CD4-positive, alpha-beta T cell treated with Interleukin-17A for 1 hour (primary cell): ENCODE results near the gene DDX20.
A peak's percentile ranks its signal among the peaks of the same experiment; 100 is the strongest.
"Not testable (repeated sequence)": the region's sequence is repeated elsewhere in the genome, so short reads cannot be mapped to it uniquely, and the experiment has no call there.

ENCODE experiments used
- DNase-seq: peaks from one replicate; pipeline ENCODE4 v3.0.0-alpha.2; 2020

Gene DDX20

GRCh38 chr1:111734426-111734825, 21.3 kb upstream of the DDX20 start:
- DNase-seq: no peak

DNA sequence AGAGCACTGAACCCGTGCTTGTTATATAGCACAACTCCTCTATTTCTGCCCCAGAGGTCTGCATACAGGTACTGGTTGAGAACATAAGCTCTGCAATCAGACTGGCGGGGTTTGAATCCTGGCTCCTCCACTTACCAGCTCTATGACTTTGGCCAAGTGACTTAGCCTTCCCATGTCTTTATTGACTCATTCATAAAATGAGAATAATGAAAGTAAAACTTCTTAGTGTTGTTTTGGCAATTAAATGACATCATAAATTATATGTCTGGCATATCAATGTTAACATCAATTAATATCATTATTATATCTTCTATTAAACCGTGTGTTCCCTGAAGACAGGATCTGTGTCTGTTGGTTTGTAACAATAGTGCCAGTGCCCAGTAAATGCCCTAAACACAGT, 20.8 kb upstream of the DDX20 start:
- no peak for DNase-seq

- DNase-seq: no peak
Observed at GRCh38 chr1:111735321-111735720, 20.4 kb upstream of the DDX20 start.

- DNase-seq: no peak
Observed at GRCh38 chr1:111735858-111736544, 19.7 kb upstream of the DDX20 start.

DNA sequence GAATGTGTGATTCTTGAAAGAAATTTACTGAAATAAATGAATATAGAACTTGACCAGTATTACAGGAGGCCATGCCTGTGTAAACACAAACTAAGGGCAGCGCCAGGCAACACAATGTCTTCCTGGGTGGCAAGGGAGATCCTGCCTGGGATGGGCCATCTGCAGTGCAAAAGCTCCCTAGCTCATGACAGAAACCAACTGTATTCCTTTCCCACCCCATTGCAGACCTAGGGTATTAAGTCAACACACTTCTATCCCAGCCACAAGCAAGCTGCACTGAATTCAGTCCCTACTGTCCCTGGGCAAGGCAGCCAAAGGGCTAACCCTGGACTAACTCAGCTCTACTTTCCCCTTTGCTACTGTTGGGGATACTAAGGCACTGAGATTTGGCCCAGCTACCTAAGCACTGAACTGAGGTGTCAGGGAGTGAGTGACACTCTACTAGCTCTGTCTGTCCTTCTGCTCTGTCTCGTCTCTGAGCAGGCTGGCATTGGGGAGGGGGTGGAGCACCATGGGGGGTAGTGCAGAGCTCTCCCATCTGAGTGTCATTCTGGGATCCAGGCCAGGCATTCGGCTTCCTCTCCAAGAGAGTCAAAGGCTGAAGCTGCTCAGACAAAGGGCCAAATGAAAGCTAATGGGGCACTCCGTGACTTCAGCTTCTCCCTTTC, 19.0 kb upstream of the DDX20 start:
- no peak for DNase-seq

DNA sequence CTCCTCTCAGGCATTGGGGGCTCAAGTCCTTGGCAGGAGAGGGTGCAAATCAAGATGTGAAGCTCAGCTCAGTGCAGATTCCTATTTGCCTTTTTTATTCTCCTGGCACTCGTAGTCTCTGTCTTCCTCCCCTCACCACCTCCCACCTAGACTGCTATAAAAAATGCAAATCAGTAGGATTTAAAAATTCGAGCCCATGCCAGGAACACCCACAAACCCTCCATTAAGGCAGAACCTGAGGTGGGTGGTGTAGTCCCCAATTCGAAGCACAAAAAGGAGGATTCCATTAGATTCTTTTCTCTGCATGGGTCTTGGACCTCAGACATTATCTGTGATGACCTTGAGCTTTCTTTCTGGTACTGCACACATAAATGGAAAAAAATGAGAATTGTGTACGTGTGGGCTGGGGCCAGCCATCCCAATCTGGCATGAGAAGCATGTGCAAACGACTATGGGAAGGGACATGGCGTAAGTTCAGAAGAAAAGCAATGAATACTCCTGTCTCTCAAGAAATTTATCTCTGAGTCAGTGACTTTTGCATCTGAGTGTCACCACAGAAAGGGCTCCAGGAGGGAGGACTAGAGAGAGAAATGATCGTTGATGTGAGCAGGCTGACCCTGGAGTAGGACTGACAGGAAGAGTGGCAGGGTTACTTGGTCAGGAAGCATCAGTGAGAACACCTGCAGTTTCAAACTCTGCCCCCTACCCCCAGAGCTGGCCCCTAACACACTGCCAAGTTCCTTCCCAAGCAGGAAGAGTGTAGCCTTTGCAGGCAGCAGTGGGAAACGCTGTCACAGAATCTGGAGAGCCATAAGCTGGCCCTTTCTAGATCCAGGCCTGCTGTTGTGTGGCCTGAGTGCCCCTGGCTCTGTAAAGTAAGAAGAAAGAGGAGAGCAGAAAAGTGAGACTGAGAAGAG, 18.2 kb upstream of the DDX20 start:
- DNase-seq: no peak

DNA sequence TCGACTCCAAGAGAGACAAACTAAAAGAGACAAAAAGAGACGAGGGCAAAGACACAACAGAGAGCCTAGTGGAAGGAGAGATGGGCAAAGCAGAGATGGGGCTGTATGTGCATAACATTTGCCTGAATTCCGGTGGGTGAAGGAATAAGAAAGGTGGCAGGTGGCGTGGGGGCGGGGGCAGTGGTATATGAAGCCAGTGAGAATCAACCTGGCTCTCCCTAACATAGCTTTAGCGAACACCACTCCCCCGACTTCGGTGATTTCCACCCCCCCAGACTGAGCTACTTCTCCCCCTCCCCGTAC, 17.6 kb upstream of the DDX20 start:
- no peak for DNase-seq

GRCh38 chr1:111738436-111739193, 17.1 kb upstream of the DDX20 start:
- peak; percentile 58 for DNase-seq

- peak; percentile 78 for DNase-seq
Observed at GRCh38 chr1:111739194-111739924, 16.3 kb upstream of the DDX20 start, which contains the start of gene INKA2. TSS of gene INKA2 (minus strand) at chr1:111739395. CDS start at chr1:111739242, 153 bp downstream.

DNA sequence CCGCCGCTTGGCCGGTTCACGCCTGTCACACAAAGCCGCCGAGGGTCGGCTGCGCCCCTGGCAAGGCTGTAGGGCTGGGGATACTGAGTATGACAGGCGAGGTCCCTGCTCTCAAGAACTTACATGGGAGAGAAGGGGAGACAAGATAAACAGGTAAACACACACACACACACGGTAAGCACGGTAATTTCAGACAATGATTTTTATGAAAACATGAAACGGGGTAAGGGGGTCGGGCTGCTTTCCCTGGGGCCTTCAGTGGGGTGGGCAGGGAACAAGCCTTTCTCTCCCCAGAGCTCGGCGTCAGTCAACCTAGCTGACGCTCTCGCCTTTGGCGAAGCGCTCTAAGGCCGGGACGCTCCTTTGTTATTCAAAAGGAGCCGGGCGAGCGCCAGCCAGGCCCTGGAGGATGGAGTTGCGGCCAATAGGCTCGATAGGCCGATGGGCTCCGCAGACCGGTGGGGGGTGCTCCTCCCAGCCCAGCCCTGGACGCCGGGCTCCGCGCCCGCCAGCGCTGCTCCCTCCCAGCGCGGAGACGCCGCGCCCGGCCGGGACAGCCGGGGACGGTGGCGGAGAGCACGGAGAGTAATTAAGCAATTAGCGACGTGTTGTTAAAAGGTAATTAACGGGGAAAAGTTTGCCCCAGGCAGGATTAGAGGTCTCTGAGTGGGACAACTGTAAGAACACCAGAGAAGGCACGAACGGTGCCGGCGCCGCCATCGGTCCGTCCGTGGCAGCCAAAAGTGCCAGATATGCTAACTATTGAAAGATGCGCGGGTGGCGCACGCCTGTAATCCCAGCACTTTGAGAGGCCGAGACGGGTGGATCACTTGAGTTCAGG, 15.6 kb upstream of the DDX20 start:
- DNase-seq: no peak

DNA sequence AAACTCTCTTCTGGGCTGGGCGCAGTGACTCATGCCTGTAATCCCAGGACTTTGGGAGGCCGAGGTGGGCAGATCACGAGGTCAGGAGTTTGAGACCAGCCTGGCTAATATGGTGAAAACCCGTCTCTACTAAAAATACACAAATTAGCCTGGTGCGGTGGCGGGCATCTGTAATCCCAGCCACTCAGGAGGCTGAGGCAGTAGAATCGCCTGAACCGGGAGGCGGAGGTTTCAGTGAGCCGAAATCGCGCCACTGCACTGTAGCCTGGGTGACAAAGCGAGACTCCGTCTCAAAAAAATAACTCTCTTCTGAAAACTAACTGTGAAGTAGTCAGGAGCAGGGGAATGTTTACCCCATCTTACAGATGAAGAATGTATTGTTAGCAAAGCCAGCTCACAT, 13.4 kb upstream of the DDX20 start:
- not testable (repeated sequence) for DNase-seq

DNA sequence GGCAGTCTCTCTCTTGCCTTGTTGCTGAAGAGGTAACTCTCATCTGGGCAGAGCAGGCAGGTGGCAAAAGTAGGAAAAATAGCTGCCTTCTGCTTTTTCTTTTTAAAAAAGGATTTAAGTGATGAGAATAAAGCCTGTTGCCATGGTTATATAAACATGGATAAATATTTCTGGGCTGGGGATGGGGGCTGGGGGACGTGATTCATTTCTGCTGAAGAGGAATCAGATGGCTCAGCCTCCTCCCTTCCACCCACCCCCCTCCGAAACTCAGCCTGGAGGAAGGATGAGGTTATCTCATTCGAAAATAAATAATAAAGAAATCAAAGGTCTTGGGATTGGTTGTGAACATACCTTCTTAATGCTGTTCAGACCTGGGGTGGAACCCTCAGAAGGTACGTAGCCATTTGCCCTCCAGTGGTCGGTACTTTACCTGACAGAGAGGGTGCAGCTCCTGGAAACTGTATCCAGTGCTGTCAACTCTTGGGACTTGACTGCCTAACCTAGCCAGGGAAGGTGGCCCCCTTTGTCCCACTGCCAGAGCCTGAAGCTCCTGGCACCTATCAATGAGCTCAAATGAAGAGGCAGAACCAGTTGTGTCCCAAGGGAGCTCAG, 12.7 kb upstream of the DDX20 start:
- no peak for DNase-seq

- no peak for DNase-seq
Observed at GRCh38 chr1:111743679-111744101, 12.0 kb upstream of the DDX20 start.

DNA sequence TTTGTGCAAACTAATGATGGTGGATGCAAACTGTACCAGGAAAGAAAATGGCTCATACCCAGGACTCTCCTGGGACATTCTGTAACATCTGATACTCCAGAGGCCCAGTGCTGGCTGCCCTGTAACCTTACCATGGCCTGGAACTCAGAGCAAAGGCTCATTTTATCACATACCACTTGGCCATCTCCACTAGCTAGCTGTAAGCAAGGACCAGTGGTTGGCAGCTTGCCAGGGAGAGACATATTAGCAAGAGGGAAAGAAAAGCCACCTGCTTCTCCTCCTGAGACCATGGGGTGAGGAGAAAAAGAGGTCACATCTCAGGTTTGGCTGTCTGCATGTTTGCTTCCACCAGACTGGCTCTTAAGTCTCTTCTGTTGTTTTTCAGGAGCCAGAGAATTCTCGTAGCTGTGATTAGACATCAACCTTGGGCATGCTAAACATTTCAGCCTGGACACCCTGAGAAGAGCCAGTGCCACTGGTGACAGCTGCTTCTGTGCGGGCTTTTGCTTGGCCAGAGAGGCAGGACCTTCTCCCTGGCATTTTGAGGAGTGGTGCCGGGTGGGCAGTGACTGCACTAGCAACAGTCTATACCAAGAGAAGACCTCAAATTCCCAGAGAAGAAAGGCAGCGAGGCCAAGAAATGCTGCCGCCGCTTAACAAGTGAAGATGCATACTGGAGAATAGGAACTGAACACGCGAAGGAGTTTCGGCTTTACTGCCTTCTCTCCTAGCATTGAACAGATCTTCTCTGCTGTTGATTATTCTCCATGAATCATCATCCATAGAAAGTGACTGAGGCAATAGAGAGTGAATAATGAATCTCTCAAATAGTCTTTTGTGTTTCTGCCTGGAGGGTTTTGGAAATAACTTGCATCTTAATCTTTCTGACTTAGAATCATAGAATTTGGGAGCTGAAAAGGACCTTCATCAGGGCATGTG, 9.8 kb upstream of the DDX20 start:
- no peak for DNase-seq

- no peak for DNase-seq
Observed at GRCh38 chr1:111746614-111746999, 9.1 kb upstream of the DDX20 start.

GRCh38 chr1:111747282-111747734, 8.4 kb upstream of the DDX20 start:
- DNase-seq: peak; percentile 77

GRCh38 chr1:111747947-111748346, 7.8 kb upstream of the DDX20 start:
- no peak for DNase-seq

- no peak for DNase-seq
Observed at GRCh38 chr1:111749628-111750027, 6.1 kb upstream of the DDX20 start.

DNA sequence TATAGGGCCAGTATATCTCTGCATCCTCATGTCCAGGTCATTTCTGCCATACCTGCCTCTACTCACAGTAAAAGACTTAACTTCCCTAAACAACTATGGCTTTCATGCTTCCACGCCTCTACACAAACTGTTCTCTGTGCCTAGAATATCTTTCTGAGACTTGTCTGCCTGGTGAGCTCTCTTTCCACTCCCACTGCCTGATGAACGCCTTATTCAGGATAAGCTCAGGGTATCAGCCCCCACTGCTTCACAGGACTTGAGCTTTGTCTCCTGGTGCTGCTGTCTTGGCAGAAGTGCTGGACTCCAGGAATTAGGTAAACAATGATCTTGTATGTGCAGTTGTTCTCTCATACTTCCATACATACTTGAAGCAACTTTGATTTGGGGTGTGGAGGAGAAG, 4.8 kb upstream of the DDX20 start:
- DNase-seq: no peak
